ENCODE results near the gene ZNF683.

- no peak for TF ChIP-seq CTCF (conservative IDR thresholded peaks at IDR 0.05; ENCODE audit: low read length)
- no peak for TF ChIP-seq EZH2phosphoT487 (IDR thresholded peaks at IDR 0.05; ENCODE audit: borderline replicate concordance)
Measured at GRCh38 chr1:26401891-26402290, 29.3 kb upstream of the ZNF683 start.
